ENCODE results near the gene AFMID.

DNA sequence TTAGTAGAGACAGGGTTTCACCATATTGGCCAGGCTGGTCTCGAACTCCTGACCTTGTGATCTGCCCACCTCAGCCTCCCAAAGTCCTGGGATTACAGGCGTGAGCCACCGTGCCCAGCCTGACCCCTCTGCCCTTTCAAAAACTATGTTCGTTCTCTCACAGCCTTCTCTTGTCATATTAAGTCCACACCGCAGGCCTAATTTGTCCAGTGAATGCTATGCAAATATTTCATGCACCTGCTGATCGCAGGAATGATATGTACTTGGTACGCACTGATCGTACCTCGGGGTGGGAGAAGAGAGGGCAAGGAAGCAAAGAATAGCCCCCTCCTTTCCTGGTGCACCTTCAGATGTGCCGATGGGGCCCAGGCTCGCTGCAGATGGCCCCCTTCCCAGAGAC lies 23.9 kb downstream of the AFMID start:
- TF ChIP-seq POLR2AphosphoS5 (IDR thresholded peaks at IDR 0.05; ENCODE audit: insufficient read depth, low read depth, low read length) (no peak), POLR2A (IDR thresholded peaks at IDR 0.05; ENCODE audit: low read depth, low read length) (no peak)
- TF ChIP-seq, protein P1, sequence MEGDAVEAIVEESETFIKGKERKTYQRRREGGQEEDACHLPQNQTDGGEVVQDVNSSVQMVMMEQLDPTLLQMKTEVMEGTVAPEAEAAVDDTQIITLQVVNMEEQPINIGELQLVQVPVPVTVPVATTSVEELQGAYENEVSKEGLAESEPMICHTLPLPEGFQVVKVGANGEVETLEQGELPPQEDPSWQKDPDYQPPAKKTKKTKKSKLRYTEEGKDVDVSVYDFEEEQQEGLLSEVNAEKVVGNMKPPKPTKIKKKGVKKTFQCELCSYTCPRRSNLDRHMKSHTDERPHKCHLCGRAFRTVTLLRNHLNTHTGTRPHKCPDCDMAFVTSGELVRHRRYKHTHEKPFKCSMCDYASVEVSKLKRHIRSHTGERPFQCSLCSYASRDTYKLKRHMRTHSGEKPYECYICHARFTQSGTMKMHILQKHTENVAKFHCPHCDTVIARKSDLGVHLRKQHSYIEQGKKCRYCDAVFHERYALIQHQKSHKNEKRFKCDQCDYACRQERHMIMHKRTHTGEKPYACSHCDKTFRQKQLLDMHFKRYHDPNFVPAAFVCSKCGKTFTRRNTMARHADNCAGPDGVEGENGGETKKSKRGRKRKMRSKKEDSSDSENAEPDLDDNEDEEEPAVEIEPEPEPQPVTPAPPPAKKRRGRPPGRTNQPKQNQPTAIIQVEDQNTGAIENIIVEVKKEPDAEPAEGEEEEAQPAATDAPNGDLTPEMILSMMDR (IDR thresholded peaks at IDR 0.05; ENCODE audit: extremely low read depth in 1 of 2, insufficient read depth in 1 of 2, low read depth in 1 of 2, low read length in 2 of 2) = no peak
